ENCODE data around the gene NXPH4. TPM values are rescaled to one million over a fixed set of nuclear protein-coding genes. Genes with fewer than 3 reads are reported as not detected.

The NXPH4 gene
- total and polyA plus RNA-seq, 12 donors, result 0.06 to 3.7 (median 0.46) TPM; not detected in 3

GRCh38 chr12:57210926-57211692 is 5.5 kb upstream of the NXPH4 start:
- no peak for DNase-seq
- no peak overlapping the region for H3K27ac ChIP-seq
- TF ChIP-seq POLR2A (IDR thresholded peaks at IDR 0.05) (no peak), CTCF (IDR thresholded peaks at IDR 0.05) (no peak)
- no peaks in the 10 kb centered on the region for H3K9me3 ChIP-seq (replicated peaks in 1 of 3)
- H3K4me3 ChIP-seq, result no peak overlapping the region
- H3K27me3 ChIP-seq, result peaks cover 15% of the 10 kb centered on the region
- H3K36me3 ChIP-seq (replicated peaks in 1 of 2), result peaks cover 0 to 59% of the 10 kb centered on the region in 2 donors
- peaks cover 0 to 8% of the 10 kb centered on the region in 2 donors for H3K4me1 ChIP-seq (replicated peaks in 1 of 2)
- intact Hi-C loops (cut with DNase I), result loop anchor here in 1 of 2 donors (5.0 kb wide), 1 partner anchor 241 kb away; no protein-coding TSS in a partner anchor
- WGBS, 4 donors, result 84 to 90% (median 88%) methylated on average over 8 to 16 of the region's 16 CpGs

GRCh38 chr12:57211791-57212700 is 4.5 kb upstream of the NXPH4 start:
- Histone ChIP-seq H3K27me3 (peaks cover 19% of the 10 kb centered on the region), H3K36me3 (replicated peaks in 1 of 2) (peaks cover 0 to 52% of the 10 kb centered on the region in 2 donors), H3K4me3 (no peak overlapping the region), H3K4me1 (replicated peaks in 1 of 2) (peaks cover 3 to 15% of the 10 kb centered on the region in 2 donors), H3K9me3 (replicated peaks in 1 of 3) (no peaks in the 10 kb centered on the region), H3K27ac (no peak overlapping the region)
- WGBS, 4 donors, result 85 to 92% (median 87%) methylated on average over 18 to 27 of the region's 27 CpGs
- intact Hi-C loops (cut with DNase I), result loop anchor here (2.0 to 5.0 kb wide), 2 partner anchors 31 to 240 kb away; no protein-coding TSS in a partner anchor
- DNase-seq, result no peak
- no peak for TF ChIP-seq CTCF (IDR thresholded peaks at IDR 0.05)
- no peak for TF ChIP-seq POLR2A (IDR thresholded peaks at IDR 0.05)

GRCh38 chr12:57212701-57213057 is 3.9 kb upstream of the NXPH4 start:
- DNase-seq, result no peak
- Histone ChIP-seq H3K36me3 (replicated peaks in 1 of 2) (peaks cover 0 to 47% of the 10 kb centered on the region in 2 donors), H3K4me3 (no peak overlapping the region), H3K4me1 (replicated peaks in 1 of 2) (peaks cover 6 to 21% of the 10 kb centered on the region in 2 donors), H3K27ac (no peak overlapping the region), H3K27me3 (peaks cover 19% of the 10 kb centered on the region), H3K9me3 (replicated peaks in 1 of 3) (no peaks in the 10 kb centered on the region)
- TF ChIP-seq POLR2A (IDR thresholded peaks at IDR 0.05), result no peak
- TF ChIP-seq CTCF (IDR thresholded peaks at IDR 0.05), result no peak
- intact Hi-C loops (cut with DNase I), result loop anchor here (2.0 to 5.0 kb wide), 2 partner anchors 30 to 240 kb away; no protein-coding TSS in a partner anchor
- 69 to 82% (median 77%) methylated on average over 6 to 7 of the region's 7 CpGs for WGBS, 4 donors

Measured in adrenal gland (tissue), 12 donors.